Tibial nerve (tissue), 4 donors: Measurements from ENCODE around the gene PLCG2.

Source experiments
- CTCF ChIP-seq, 5 experiments: fragments of 200-600 bp in 3 of 5; fragments of 450-650 bp in 2 of 5; sonication (generic) in 3 of 5; IDR thresholded peaks; one replicate each; pipeline ENCODE4 v1.5.1; 2016 to 2019; ENCODE audit warnings: antibody characterized with exemption in 5 of 5, mild to moderate bottlenecking in 3 of 5, moderate library complexity in 2 of 5
- EP300 ChIP-seq, 2 donors: sonication (generic); formaldehyde crosslinking; IDR thresholded peaks; one replicate each; pipeline ENCODE4 v1.6.1; 2017; ENCODE audit warnings: antibody characterized with exemption in 2 of 2, mild to moderate bottlenecking in 1 of 2
- POLR2A ChIP-seq, 2 donors: fragments of 450-650 bp; IDR thresholded peaks; one replicate each; pipeline ENCODE4 v1.6.1; 2017; ENCODE audit warnings: antibody characterized with exemption in 2 of 2, mild to moderate bottlenecking in 2 of 2, moderate library complexity in 2 of 2

- TF ChIP-seq CTCF (IDR thresholded peaks at IDR 0.05): no peak
- no peak for TF ChIP-seq POLR2A (IDR thresholded peaks at IDR 0.05)
- TF ChIP-seq EP300 (IDR thresholded peaks at IDR 0.05): no peak
Observed at GRCh38 chr16:81987706-81988105, 208.6 kb downstream of the PLCG2 start.
